Sigmoid colon (tissue), 7 donors: ENCODE measurements around the gene FAM13C. TPM values are rescaled to one million over a fixed set of nuclear protein-coding genes. Genes with fewer than 3 reads are reported as not detected.

Experiments
- DNase-seq: peaks from one replicate; pipeline ENCODE4 v3.0.0-alpha.2; 2019
- H3K27ac ChIP-seq, 4 donors: fragments of 200-600 bp; sonication (generic); one replicate each; pipeline ENCODE4 v1.5.1; 2016 to 2019; ENCODE audit warnings: mild to moderate bottlenecking in 1 of 4
- H3K27me3 ChIP-seq, 3 donors: fragments of 200-600 bp; sonication (generic); one replicate each; pipeline ENCODE4 v1.5.1; 2019; ENCODE audit warnings: mild to moderate bottlenecking in 1 of 3
- H3K36me3 ChIP-seq, 4 donors: fragments of 200-600 bp; sonication (generic); one replicate each; pipeline ENCODE4 v1.5.1; 2016 to 2019
- H3K4me1 ChIP-seq, 4 donors: fragments of 200-600 bp; sonication (generic); one replicate each; pipeline ENCODE4 v1.5.1; 2017 to 2019
- H3K4me3 ChIP-seq, 4 donors: fragments of 200-600 bp; sonication (generic); one replicate each; pipeline ENCODE4 v1.5.1; 2017 to 2019; ENCODE audit warnings: mild to moderate bottlenecking in 2 of 4, moderate library complexity in 1 of 4
- H3K9me3 ChIP-seq, 4 donors: fragments of 200-600 bp in 3 of 4; sonication (generic) in 3 of 4; one replicate each; pipeline versions ENCODE4 v1.5.1 to v1.6.1; 2013 to 2019
- EP300 ChIP-seq, 4 donors: sonication (generic); formaldehyde crosslinking; IDR thresholded peaks; one replicate each; pipeline ENCODE4 v1.6.1; 2017; ENCODE audit warnings: antibody characterized with exemption in 4 of 4
- POLR2A ChIP-seq, 2 donors: fragments of 450-650 bp; IDR thresholded peaks; one replicate each; pipeline ENCODE4 v1.6.1; 2016; ENCODE audit warnings: antibody characterized with exemption in 2 of 2, mild to moderate bottlenecking in 2 of 2, moderate library complexity in 2 of 2
- POLR2AphosphoS5 ChIP-seq, 4 donors: sonication (generic); formaldehyde crosslinking; IDR thresholded peaks; one replicate each; pipeline ENCODE4 v1.6.1; 2017; ENCODE audit warnings: antibody characterized with exemption in 4 of 4
- WGBS, 2 donors: extraction: QIAGEN DNeasy Blood & Tissue Kit; methylation state at CpG; one replicate each; pipeline ENCODE4 v1.1.7; 2013; 5-methylcytosine and 5-hydroxymethylcytosine counted together
- intact Hi-C: fragments of 100-400 bp; cut with DNase I; formaldehyde crosslinking; loops from one replicate; pipeline ENCODE4 v1.15.1; 2023
- polyA plus RNA-seq, 3 donors: library from polyadenylated mRNA; stranded (reverse); fragments of 200-250 nt; gene quantifications; one replicate each; pipeline ENCODE4 v1.2.3, GENCODE V29; 2013
- total RNA-seq, 4 donors: library from RNA; depleted of rRNA; stranded (reverse); fragments of >200 nt; gene quantifications; one replicate each; pipeline ENCODE4 v1.1.0, GENCODE V29; 2016
- TF ChIP-seq, protein P1 (sequence below), 4 experiments: fragments of 450-650 bp in 3 of 4; fragments of 200-600 bp in 1 of 4; IDR thresholded peaks; one replicate each; pipeline ENCODE4 v1.5.1; 2016 to 2019; ENCODE audit warnings: antibody characterized with exemption in 4 of 4, mild to moderate bottlenecking in 3 of 4, moderate library complexity in 2 of 4
- donor health status: healthy with polysubstance abuse.
- donor health status: Bipolar disorder and iron deficiency.
- donor health status: healthy.

FAM13C gene
- total and polyA plus RNA-seq, 7 donors: 0.92 to 33.9 (median 13.8) TPM

- Histone ChIP-seq H3K27me3 (no peaks in the 10 kb centered on the region), H3K4me1 (no peaks in the 10 kb centered on the region), H3K4me3 (no peak overlapping the region), H3K27ac (no peak overlapping the region), H3K36me3 (peaks cover 3 to 37% (median 9%) of the 10 kb centered on the region in 4 donors), H3K9me3 (no peaks in the 10 kb centered on the region)
- 78 to 91% methylated on average over 4 of the region's 4 CpGs for WGBS, 2 donors
- intact Hi-C loops: no loop called here
- TF ChIP-seq POLR2A (IDR thresholded peaks at IDR 0.05) (no peak), EP300 (IDR thresholded peaks at IDR 0.05) (no peak), POLR2AphosphoS5 (IDR thresholded peaks at IDR 0.05) (no peak)
- TF ChIP-seq, protein P1, sequence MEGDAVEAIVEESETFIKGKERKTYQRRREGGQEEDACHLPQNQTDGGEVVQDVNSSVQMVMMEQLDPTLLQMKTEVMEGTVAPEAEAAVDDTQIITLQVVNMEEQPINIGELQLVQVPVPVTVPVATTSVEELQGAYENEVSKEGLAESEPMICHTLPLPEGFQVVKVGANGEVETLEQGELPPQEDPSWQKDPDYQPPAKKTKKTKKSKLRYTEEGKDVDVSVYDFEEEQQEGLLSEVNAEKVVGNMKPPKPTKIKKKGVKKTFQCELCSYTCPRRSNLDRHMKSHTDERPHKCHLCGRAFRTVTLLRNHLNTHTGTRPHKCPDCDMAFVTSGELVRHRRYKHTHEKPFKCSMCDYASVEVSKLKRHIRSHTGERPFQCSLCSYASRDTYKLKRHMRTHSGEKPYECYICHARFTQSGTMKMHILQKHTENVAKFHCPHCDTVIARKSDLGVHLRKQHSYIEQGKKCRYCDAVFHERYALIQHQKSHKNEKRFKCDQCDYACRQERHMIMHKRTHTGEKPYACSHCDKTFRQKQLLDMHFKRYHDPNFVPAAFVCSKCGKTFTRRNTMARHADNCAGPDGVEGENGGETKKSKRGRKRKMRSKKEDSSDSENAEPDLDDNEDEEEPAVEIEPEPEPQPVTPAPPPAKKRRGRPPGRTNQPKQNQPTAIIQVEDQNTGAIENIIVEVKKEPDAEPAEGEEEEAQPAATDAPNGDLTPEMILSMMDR (IDR thresholded peaks at IDR 0.05): no peak
- no peak for DNase-seq
Measured at GRCh38 chr10:59271160-59271559, 91.2 kb downstream of the FAM13C start.

- Histone ChIP-seq H3K4me3 (no peak overlapping the region), H3K27ac (no peak overlapping the region), H3K36me3 (peaks cover 3 to 41% (median 9%) of the 10 kb centered on the region in 4 donors), H3K9me3 (no peaks in the 10 kb centered on the region), H3K27me3 (no peaks in the 10 kb centered on the region), H3K4me1 (no peaks in the 10 kb centered on the region)
- 81 to 82% methylated on average over 3 of the region's 3 CpGs for WGBS, 2 donors
- no peak for DNase-seq
- intact Hi-C loops: no loop called here
- TF ChIP-seq, protein P1 (IDR thresholded peaks at IDR 0.05): no peak
- TF ChIP-seq EP300 (IDR thresholded peaks at IDR 0.05) (no peak), POLR2A (IDR thresholded peaks at IDR 0.05) (no peak), POLR2AphosphoS5 (IDR thresholded peaks at IDR 0.05) (no peak)
Measured at GRCh38 chr10:59270492-59270891, 91.9 kb downstream of the FAM13C start.

- H3K9me3 ChIP-seq: no peaks in the 10 kb centered on the region
- intact Hi-C loops: no loop called here
- no peak overlapping the region for H3K4me3 ChIP-seq
- H3K27ac ChIP-seq: no peak overlapping the region
- no peaks in the 10 kb centered on the region for H3K27me3 ChIP-seq
- H3K4me1 ChIP-seq: no peaks in the 10 kb centered on the region
- TF ChIP-seq POLR2AphosphoS5 (IDR thresholded peaks at IDR 0.05) (no peak), EP300 (IDR thresholded peaks at IDR 0.05) (no peak), POLR2A (IDR thresholded peaks at IDR 0.05) (no peak)
- TF ChIP-seq, protein P1 (IDR thresholded peaks at IDR 0.05): no peak
- no peak for DNase-seq
- WGBS, 2 donors: 95 to 96% methylated on average over 6 of the region's 6 CpGs
- peaks cover 3 to 41% (median 9%) of the 10 kb centered on the region in 4 donors for H3K36me3 ChIP-seq
Measured at GRCh38 chr10:59269651-59270050, 92.7 kb downstream of the FAM13C start.

DNA sequence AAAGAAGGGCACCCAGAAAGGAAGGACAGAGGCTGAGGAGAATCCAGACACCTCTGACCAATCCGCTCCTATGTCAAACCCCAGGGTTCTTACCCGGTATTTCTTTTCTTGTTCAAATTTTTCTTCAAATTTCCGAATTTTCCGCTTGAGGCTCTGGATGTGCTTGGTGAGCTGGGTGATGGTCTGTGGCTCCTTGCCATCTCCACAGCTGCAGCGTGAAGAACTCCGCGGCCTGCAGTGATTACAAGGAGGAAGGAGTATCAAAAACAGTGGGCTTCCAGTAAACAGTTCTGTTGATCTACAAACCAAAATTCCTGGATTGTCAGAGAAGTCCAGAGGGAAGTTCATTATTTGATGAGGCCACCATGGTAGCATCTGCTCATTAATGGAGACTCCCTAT is 93.9 kb downstream of the FAM13C start:
- no peak overlapping the region for H3K27ac ChIP-seq
- no peak overlapping the region for H3K4me3 ChIP-seq
- TF ChIP-seq POLR2AphosphoS5 (IDR thresholded peaks at IDR 0.05) (no peak), EP300 (IDR thresholded peaks at IDR 0.05) (no peak), POLR2A (IDR thresholded peaks at IDR 0.05) (no peak)
- TF ChIP-seq, protein P1 (IDR thresholded peaks at IDR 0.05): no peak
- no peaks in the 10 kb centered on the region for H3K27me3 ChIP-seq
- peaks cover 3 to 41% (median 9%) of the 10 kb centered on the region in 4 donors for H3K36me3 ChIP-seq
- no peaks in the 10 kb centered on the region for H3K4me1 ChIP-seq
- H3K9me3 ChIP-seq: no peaks in the 10 kb centered on the region
- intact Hi-C loops: no loop called here
- 89 to 91% methylated on average over 7 of the region's 7 CpGs for WGBS, 2 donors
- no peak for DNase-seq

DNA sequence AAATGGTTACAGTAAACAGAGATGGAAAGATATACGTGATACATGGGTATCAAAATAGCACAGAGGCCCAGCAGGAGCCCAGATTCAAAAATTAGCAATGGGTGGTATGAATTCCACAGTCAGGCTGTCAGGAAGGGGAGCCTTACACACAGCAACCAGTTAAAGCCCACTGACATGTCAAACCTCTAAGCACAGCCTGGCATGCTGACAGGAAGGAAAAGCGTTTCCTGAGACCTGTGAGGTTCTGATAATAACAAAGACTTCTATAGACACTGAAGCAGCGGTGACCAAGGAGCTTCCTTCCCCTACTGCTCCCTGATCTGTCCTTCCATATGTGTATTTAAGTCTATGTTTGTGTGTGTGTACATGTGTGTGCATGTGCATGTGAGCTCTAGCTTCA is 96.0 kb downstream of the FAM13C start:
- intact Hi-C loops: no loop called here
- H3K4me3 ChIP-seq: no peak overlapping the region
- H3K27me3 ChIP-seq: no peaks in the 10 kb centered on the region
- no peak for DNase-seq
- TF ChIP-seq POLR2A (IDR thresholded peaks at IDR 0.05): no peak
- TF ChIP-seq EP300 (IDR thresholded peaks at IDR 0.05): no peak
- TF ChIP-seq POLR2AphosphoS5 (IDR thresholded peaks at IDR 0.05): no peak
- TF ChIP-seq, protein P1 (IDR thresholded peaks at IDR 0.05): no peak
- WGBS, 2 donors: 41 to 88% methylated on average over 3 of the region's 3 CpGs
- no peak overlapping the region for H3K27ac ChIP-seq
- H3K9me3 ChIP-seq: no peaks in the 10 kb centered on the region
- H3K36me3 ChIP-seq: peaks cover 3 to 41% (median 9%) of the 10 kb centered on the region in 4 donors
- no peaks in the 10 kb centered on the region for H3K4me1 ChIP-seq
